A673 (cell line): ENCODE results near the gene TAAR9. TPM values are rescaled to one million over a fixed set of nuclear protein-coding genes. Genes with fewer than 3 reads are reported as not detected.

Source experiments
- BruUV-seq: library from RNA; stranded (reverse); fragments of 400-500 nt; replicated peaks from 2 replicates; lab custom pipeline; 2021; lab: Mats Ljungman, UMichigan
- CTCF ChIA-PET: fragments of 300-600 bp; sonication (Branson Sonifier 250); formaldehyde crosslinking; loops from one replicate; lab custom pipeline; 2022; ENCODE audit warnings: antibody characterized with exemption; lab: Charles Lee
- POLR2A ChIA-PET: fragments of 300-600 bp; sonication (Branson Sonifier 250); formaldehyde crosslinking; loops from one replicate; lab custom pipeline; 2022; ENCODE audit warnings: antibody characterized with exemption; ENCODE audit not compliant: low non-redundant PET; lab: Charles Lee
- DNase-seq: peaks from one replicate; pipeline ENCODE4 v3.0.0-alpha.2; 2015; ENCODE audit warnings: low spot score
- H3K27ac ChIP-seq: fragments of 200-600 bp; sonication (generic); 2 replicates; pipeline ENCODE4 v1.5.1; 2016; ENCODE audit warnings: mixed run types, low read depth, mild to moderate bottlenecking, mixed read lengths, antibody characterized with exemption, low read length; ENCODE audit not compliant: poor library complexity, severe bottlenecking
- H3K27me3 ChIP-seq: fragments of 200-600 bp; sonication (generic); replicated peaks from 2 replicates; pipeline ENCODE4 v1.6.1; 2017; ENCODE audit warnings: mixed run types, low read depth, mild to moderate bottlenecking, mixed read lengths, antibody characterized with exemption, low read length; ENCODE audit not compliant: insufficient read depth, poor library complexity
- H3K36me3 ChIP-seq: fragments of 200-600 bp; sonication (generic); 2 replicates; pipeline ENCODE4 v1.6.1; 2016; ENCODE audit warnings: mixed run types, mild to moderate bottlenecking, mixed read lengths, antibody characterized with exemption, low read length; ENCODE audit not compliant: insufficient read depth, poor library complexity, severe bottlenecking
- H3K4me1 ChIP-seq: fragments of 200-600 bp; sonication (generic); 2 replicates; pipeline ENCODE4 v1.6.1; 2017; ENCODE audit warnings: mixed run types, mild to moderate bottlenecking, mixed read lengths, antibody characterized with exemption, low read length; ENCODE audit not compliant: insufficient read depth, poor library complexity, severe bottlenecking
- H3K4me3 ChIP-seq: fragments of 200-600 bp; sonication (generic); 2 replicates; pipeline ENCODE4 v1.5.1; 2016; ENCODE audit warnings: low read depth, mixed run types, mild to moderate bottlenecking, mixed read lengths, low read length; ENCODE audit not compliant: poor library complexity, severe bottlenecking
- H3K9me3 ChIP-seq: fragments of 200-600 bp; sonication (generic); 2 replicates; pipeline ENCODE4 v1.6.1; 2016; ENCODE audit warnings: mixed run types, low read depth, mild to moderate bottlenecking, mixed read lengths, antibody characterized with exemption, low read length; ENCODE audit not compliant: poor library complexity, severe bottlenecking
- CTCF ChIP-seq: fragments of 300-800, 200-600 bp; sonication (generic); conservative IDR thresholded peaks from 2 replicates; pipeline ENCODE4 v1.5.1; 2017; ENCODE audit warnings: low read depth, mild to moderate bottlenecking, antibody characterized with exemption, low read length, moderate library complexity, mixed read lengths
- EZH2 ChIP-seq: fragments of 200-600 bp; sonication (generic); IDR thresholded peaks from 2 replicates; pipeline ENCODE4 v1.6.1; 2017; ENCODE audit warnings: borderline replicate concordance, low read depth, mild to moderate bottlenecking, mixed read lengths, antibody characterized with exemption, low read length; ENCODE audit not compliant: poor library complexity, severe bottlenecking
- intact Hi-C: fragments of 100-400 bp; cut with micrococcal nuclease; formaldehyde crosslinking; loops from one replicate; pipeline ENCODE4 v1.10.0; 2022; ENCODE audit not compliant: unreplicated experiment
- total RNA-seq: library from RNA; stranded (reverse); gene quantifications from 2 replicates; pipeline ENCODE4 v1.2.3, GENCODE V29; 2021

Gene TAAR9
- total RNA-seq, 1 experiment from 2014 or later = not detected

GRCh38 chr6:132520953-132521352 lies 17.1 kb upstream of the TAAR9 start:
- H3K9me3 ChIP-seq = no peaks in the 10 kb centered on the region
- no TSS peak for BruUV-seq
- no peaks in the 10 kb centered on the region for H3K36me3 ChIP-seq
- no peak overlapping the region for H3K4me3 ChIP-seq
- DNase-seq = no peak
- H3K27ac ChIP-seq = no peak overlapping the region
- no peaks in the 10 kb centered on the region for H3K4me1 ChIP-seq
- ChIA-PET POLR2A (no interaction called here), CTCF (no interaction called here)
- intact Hi-C loops = loop anchor here (10.0 kb wide), 1 partner anchor 274 kb away; the partner anchor contains the start of gene SLC18B1
- H3K27me3 ChIP-seq = peaks cover 37% of the 10 kb centered on the region
- TF ChIP-seq CTCF (no peak), EZH2 (no peak)

GRCh38 chr6:132524646-132525045 lies 13.4 kb upstream of the TAAR9 start:
- BruUV-seq = no TSS peak
- no peaks in the 10 kb centered on the region for H3K36me3 ChIP-seq
- no peaks in the 10 kb centered on the region for H3K4me1 ChIP-seq
- H3K27me3 ChIP-seq = peaks cover 14% of the 10 kb centered on the region
- CTCF ChIA-PET = no interaction called here
- no peaks in the 10 kb centered on the region for H3K9me3 ChIP-seq
- H3K27ac ChIP-seq = no peak overlapping the region
- DNase-seq = no peak
- H3K4me3 ChIP-seq = no peak overlapping the region
- TF ChIP-seq EZH2 (no peak), CTCF (no peak)
- intact Hi-C loops = loop anchor here (10.0 kb wide), 1 partner anchor 270 kb away; the partner anchor contains the start of gene SLC18B1
- POLR2A ChIA-PET = no interaction called here

- Histone ChIP-seq H3K9me3 (no peaks in the 10 kb centered on the region), H3K4me1 (no peaks in the 10 kb centered on the region), H3K27me3 (peaks cover 7% of the 10 kb centered on the region), H3K4me3 (no peak overlapping the region), H3K27ac (no peak overlapping the region), H3K36me3 (no peaks in the 10 kb centered on the region)
- no peak for TF ChIP-seq CTCF
- TF ChIP-seq EZH2 = no peak
- ChIA-PET POLR2A (no interaction called here), CTCF (no interaction called here)
- intact Hi-C loops = loop anchor here (10.0 kb wide), 1 partner anchor 269 kb away; the partner anchor contains the start of gene SLC18B1
- no peak for DNase-seq
- BruUV-seq = no TSS peak
Measured at GRCh38 chr6:132525866-132526265, 12.2 kb upstream of the TAAR9 start.
